Measurements from ENCODE around the gene ARFIP1.
"Not testable (repeated sequence)": the region's sequence is repeated elsewhere in the genome, so short reads cannot be mapped to it uniquely, and the experiment has no call there.

Gene ARFIP1
- total RNA-seq, result 22.0 to 73.4 (median 49.8) reads per million in 18 experiments

- DNase-seq, result peak; percentile 96 to 97
Observed at GRCh38 chr4:152779513-152780266, at the start of gene ARFIP1, which contains the start of gene TIGD4. Gene ARFIP1, plus strand, starts transcription at chr4:152779954. Its CDS starts 49,680 bp downstream, at chr4:152829634. Gene TIGD4, minus strand, starts transcription at chr4:152779730. Its CDS starts 8,726 bp downstream, at chr4:152771004.

- DNase-seq, result no peak
Observed at GRCh38 chr4:152731997-152732396, 47.8 kb upstream of the ARFIP1 start.

- no peak for DNase-seq
Observed at GRCh38 chr4:152734015-152734698, 45.6 kb upstream of the ARFIP1 start.

- no peak for DNase-seq
Observed at GRCh38 chr4:152734699-152735050, 45.1 kb upstream of the ARFIP1 start.

- peak in 1 of 2 donors; percentile 50 for DNase-seq
Observed at GRCh38 chr4:152735396-152735859, 44.3 kb upstream of the ARFIP1 start.

- no peak for DNase-seq
Observed at GRCh38 chr4:152735906-152736305, 43.8 kb upstream of the ARFIP1 start.

- no peak for DNase-seq
Observed at GRCh38 chr4:152738827-152739226, 40.9 kb upstream of the ARFIP1 start.

- DNase-seq, result no peak
Observed at GRCh38 chr4:152747444-152747843, 32.3 kb upstream of the ARFIP1 start.

- DNase-seq, result no peak
Observed at GRCh38 chr4:152748619-152749018, 31.1 kb upstream of the ARFIP1 start.

GRCh38 chr4:152763796-152764195, 16.0 kb upstream of the ARFIP1 start:
- DNase-seq, result peak; percentile 23 to 54

GRCh38 chr4:152765069-152765737, 14.6 kb upstream of the ARFIP1 start:
- DNase-seq, result not testable (repeated sequence)

GRCh38 chr4:152771741-152772533, 7.8 kb upstream of the ARFIP1 start:
- DNase-seq, result peak; percentile 48 to 71

GRCh38 chr4:152773339-152773738, 6.4 kb upstream of the ARFIP1 start:
- DNase-seq, result no peak

- DNase-seq, result peak in 1 of 2 donors; percentile 3
Observed at GRCh38 chr4:152773953-152774352, 5.8 kb upstream of the ARFIP1 start.

- no peak for DNase-seq
Observed at GRCh38 chr4:152776352-152776751, 3.4 kb upstream of the ARFIP1 start.

GRCh38 chr4:152777488-152777887, 2.3 kb upstream of the ARFIP1 start:
- no peak for DNase-seq

GRCh38 chr4:152778656-152779512, 870 bp upstream of the ARFIP1 start:
- DNase-seq, result no peak

- no peak for DNase-seq
Observed at GRCh38 chr4:152780267-152780778, 569 bp downstream of the ARFIP1 start.

GRCh38 chr4:152784490-152785350, 5.0 kb downstream of the ARFIP1 start:
- peak in 1 of 2 donors; percentile 16 for DNase-seq
